Activated naive CD4-positive, alpha-beta T cell treated with anti-CD3 and anti-CD28 coated beads, Interleukin-2, amount 50 U/mL, for 72 hours (primary cell): ENCODE data around the gene PIKFYVE. TPM values are rescaled to one million over a fixed set of nuclear protein-coding genes. Genes with fewer than 3 reads are reported as not detected.
"Not testable (repeated sequence)": the region's sequence is repeated elsewhere in the genome, so short reads cannot be mapped to it uniquely, and the experiment has no call there.

ENCODE experiments used
- ATAC-seq, 2 donors: fragments of 150-1000 bp; cut with Tn5 transposase; 2 replicates each; pipeline ENCODE4 v1.10.0; 2021; ENCODE audit warnings: mild to moderate bottlenecking in 2 of 2, moderate library complexity in 2 of 2
- DNase-seq, 2 donors: peaks; one replicate each; pipeline ENCODE4 v3.0.0; 2021 to 2022; ENCODE audit warnings: low spot score in 2 of 2
- H3K27ac Mint-ChIP-seq, 2 donors: one replicate each; pipeline ENCODE4 v1.8.0; 2022; ENCODE audit warnings: mild to moderate bottlenecking in 2 of 2, mixed read lengths in 2 of 2
- H3K36me3 Mint-ChIP-seq, 2 donors: one replicate each; pipeline ENCODE4 v1.8.0; 2022; ENCODE audit warnings: mixed read lengths in 2 of 2
- H3K9me3 Mint-ChIP-seq, 2 donors: one replicate each; pipeline ENCODE4 v1.8.0; 2022; ENCODE audit warnings: mixed read lengths in 2 of 2
- total RNA-seq, 2 donors: library from RNA; stranded (reverse); gene quantifications; one replicate each; pipeline ENCODE4 v1.2.3, GENCODE V29; 2022

PIKFYVE gene
- total RNA-seq, 2 donors from 2014 or later = 23.1 to 25.9 TPM

DNA sequence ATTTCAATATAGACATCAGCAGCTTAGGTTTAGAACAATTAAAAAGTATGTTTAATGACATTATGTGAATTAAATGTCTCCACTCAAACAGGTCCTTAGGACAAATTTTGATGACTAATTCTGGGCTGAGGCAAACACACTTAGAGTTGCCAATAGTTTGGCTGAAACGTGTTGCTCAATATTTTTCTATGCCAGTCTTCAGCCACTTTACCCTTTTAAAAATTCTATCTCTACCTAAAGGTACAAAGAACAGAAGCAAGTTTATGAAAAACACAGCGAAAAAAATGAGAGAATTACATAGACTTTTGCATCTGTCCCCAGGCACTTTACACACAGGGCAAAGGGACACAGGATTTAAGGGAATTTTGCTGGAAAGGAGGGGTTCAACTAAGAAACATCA lies 15.7 kb upstream of the PIKFYVE start:
- no peaks in the 10 kb centered on the region for H3K9me3 Mint-ChIP-seq
- ATAC-seq (no peak), DNase-seq (no peak)
- peaks cover 20 to 21% of the 10 kb centered on the region in 2 donors for H3K36me3 Mint-ChIP-seq
- no peak overlapping the region for H3K27ac Mint-ChIP-seq

DNA sequence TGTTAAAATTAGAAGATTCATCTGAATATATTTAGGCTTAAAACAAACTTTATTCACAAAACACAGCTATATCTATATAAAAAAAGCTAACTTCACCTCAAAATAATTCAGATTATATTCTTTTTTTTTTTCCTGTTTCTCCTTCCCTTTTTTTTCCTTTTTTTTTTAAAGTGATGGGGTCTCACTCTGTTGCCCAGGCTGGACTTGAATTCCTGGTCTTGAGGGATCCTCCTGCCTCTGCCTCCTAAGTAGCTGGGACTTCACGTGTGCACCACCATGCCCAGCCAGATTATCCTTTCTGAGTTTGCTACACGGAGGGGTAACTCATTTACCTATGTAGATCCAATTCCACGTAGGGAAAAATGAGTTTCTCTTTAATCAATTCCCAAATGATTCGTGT lies 15.0 kb upstream of the PIKFYVE start:
- DNase-seq (no peak), ATAC-seq (no peak)
- Mint-ChIP-seq H3K36me3 (peaks cover 20 to 21% of the 10 kb centered on the region in 2 donors), H3K27ac (no peak overlapping the region), H3K9me3 (no peaks in the 10 kb centered on the region)

DNA sequence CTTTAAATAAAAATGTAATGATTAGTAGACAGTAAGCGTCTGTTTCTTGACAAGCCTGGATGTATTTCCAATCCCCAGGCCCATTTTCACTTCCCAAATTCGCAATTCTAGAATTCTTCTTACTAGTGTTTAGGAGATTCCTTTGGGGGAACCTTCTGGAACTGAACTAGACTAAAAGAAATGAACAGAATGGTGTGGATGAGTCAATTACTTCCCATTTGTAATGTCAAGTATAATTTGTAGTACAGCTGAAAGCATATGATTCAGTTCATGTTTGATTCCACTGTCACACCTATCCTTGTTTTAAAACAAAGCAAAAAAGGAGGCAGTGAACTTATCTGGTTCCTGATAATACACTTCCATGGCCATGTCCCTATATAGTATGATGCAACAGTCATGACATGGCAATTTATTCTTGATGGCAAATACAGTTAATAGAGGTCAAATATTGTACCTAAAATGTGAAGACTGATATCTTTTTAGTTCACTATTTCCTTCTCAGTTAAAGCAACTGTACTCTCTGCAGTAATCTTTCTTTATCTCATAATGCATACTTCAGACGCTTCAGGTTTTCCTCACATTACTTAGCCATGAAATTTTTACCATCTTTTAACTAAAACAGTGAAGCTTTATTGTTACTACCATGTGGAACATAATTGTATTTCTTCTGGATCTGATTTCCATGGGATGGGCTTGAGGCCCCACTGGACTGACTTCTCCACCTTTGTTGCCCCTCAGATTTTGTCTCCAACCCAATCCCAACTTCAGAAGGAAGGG lies 13.2 kb upstream of the PIKFYVE start:
- H3K9me3 Mint-ChIP-seq = no peaks in the 10 kb centered on the region
- peaks cover 20 to 21% of the 10 kb centered on the region in 2 donors for H3K36me3 Mint-ChIP-seq
- ATAC-seq (no peak), DNase-seq (no peak)
- no peak overlapping the region for H3K27ac Mint-ChIP-seq

DNA sequence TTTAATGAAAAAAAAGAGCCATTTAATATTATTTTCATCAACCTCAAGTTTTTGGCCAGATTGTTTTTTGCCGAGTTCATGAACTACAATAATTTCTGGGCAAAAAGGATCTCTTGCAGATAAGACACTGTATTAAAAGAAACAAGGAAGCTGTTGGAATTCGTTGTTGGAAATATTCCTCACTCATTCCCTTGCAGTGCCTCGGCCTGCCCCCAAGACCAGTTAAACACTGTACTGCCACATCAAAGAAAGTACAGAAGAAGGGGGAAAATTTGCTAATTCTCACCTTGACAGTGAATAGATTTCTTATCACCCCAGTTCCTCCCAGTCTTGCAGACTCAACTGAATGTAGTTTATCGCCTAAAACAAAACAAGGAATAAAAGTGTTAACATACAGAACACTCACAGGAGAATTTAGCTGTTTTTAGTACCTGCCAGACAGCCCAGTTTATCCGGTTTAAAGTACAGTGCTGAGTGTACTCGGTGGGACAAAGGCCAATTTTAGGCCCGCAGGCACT lies 12.4 kb upstream of the PIKFYVE start:
- ATAC-seq (no peak), DNase-seq (no peak)
- H3K9me3 Mint-ChIP-seq = no peaks in the 10 kb centered on the region
- H3K36me3 Mint-ChIP-seq = peaks cover 20 to 21% of the 10 kb centered on the region in 2 donors
- H3K27ac Mint-ChIP-seq = no peak overlapping the region

DNA sequence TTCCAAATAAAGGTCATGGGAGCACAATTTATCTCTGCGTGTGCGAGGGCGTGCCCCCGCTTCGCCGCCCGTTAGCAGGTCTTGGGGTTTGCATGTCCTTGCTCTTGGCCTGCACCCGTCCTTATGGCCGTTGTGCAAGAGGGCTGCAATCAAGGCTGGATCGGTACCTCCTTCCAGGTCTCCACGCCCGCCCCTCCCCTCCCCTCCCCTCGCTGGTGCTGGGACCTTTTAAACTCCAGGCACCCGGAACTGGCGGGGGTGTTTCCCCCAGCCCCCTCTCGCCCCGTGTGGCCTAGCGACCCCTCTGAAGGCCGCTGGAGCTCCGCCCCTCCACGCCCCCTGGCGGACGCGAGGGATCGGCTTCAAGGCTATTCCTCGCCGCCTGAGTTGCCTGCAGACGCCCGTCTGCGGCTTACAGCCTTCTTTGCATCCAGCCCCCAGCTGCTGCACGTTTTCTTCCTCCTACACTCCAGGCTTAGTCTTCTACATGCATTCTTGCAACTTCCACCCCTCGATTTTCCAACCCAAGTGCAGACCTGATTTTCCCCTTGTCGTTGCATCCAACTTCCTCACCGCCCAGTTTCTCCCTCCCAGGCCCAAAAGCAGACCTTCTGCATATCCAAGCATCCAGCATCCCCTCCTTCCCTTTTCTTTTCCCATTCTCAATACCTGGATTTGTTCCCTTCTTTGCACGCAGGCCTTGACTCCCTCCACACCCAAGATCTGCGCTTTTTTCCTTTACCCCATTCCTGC lies 11.8 kb upstream of the PIKFYVE start:
- DNase-seq (peak; percentile 75 to 85), ATAC-seq (peak; percentile 72 to 81)
- peaks cover 19% of the 10 kb centered on the region in 2 donors for H3K36me3 Mint-ChIP-seq
- H3K9me3 Mint-ChIP-seq = no peaks in the 10 kb centered on the region
- peak overlapping the region; percentile 53 to 73 for H3K27ac Mint-ChIP-seq

DNA sequence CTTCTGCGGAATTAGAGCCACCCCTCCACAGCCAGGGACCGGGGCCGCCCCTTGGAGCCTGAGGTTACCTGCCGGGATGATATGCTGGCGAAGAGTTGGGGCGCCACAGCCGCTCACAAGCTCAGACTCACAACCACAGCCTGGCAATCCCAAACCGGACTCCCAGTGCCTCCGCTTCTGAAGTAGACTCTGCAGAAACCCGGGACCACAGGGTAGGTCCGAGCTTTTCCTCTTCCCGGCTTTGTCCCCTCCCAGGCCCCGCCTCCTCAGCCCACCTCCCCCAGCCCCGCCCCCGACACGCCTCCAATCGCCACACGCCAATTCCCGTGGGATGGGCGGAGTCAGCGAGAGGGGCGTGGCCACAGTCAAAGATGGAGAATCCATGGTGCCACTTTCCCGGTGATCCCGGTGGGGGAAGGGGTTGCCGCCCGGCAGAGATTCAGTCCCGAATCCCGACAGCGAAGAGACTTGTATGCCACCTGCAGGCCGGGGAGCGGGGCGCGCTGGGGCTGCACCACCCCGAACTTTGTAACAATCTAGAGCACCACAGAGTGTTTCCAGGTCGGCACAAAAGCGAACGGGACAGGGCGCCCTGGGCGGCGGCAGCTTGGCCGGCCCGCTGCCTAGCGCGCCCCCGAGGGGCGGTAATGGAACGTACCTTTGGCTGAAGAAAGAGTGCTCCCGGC lies 11.0 kb upstream of the PIKFYVE start, which contains the start of gene IDH1:
Gene IDH1, minus strand, starts transcription at position 201 of the 686 bp plus-strand sequence. CDS start 3,520 bp downstream, outside the sequence.
- DNase-seq (peak; percentile 91 to 96), ATAC-seq (peak; percentile 85 to 87)
- no peaks in the 10 kb centered on the region for H3K9me3 Mint-ChIP-seq
- H3K36me3 Mint-ChIP-seq = peaks cover 12% of the 10 kb centered on the region in 2 donors
- H3K27ac Mint-ChIP-seq = peak within 1 kb of the TSS; percentile 53 to 73

DNA sequence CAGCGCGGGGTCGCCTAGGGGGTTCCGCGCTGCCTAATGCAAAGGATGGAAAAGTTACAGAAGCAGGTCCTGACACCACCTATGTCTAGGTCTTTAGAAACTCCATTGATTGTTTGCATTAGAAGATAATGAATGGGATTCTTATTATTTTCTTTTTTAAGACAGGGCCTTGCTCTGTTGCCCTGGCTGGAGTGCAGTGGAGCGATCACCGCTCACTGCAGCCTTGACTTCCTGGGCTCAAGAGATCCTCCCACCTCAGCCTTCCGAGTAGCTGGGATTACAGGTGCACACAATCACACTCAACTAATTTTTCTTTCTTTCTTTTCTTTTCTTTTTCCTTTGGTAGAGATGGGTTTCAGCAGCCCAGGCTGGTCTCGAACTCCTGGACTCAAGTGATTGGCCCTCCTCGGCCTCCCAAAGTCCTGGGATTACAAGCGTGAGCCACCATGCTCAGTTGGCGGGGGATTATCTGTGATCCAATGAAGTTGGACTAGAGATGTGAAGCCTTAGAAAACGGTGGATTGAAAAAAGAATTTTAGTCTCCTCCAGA lies 10.4 kb upstream of the PIKFYVE start:
- Mint-ChIP-seq H3K27ac (peak overlapping the region; percentile 25 to 73), H3K9me3 (no peaks in the 10 kb centered on the region), H3K36me3 (peaks cover 12% of the 10 kb centered on the region in 2 donors)
- no peak for DNase-seq
- ATAC-seq = no peak

DNA sequence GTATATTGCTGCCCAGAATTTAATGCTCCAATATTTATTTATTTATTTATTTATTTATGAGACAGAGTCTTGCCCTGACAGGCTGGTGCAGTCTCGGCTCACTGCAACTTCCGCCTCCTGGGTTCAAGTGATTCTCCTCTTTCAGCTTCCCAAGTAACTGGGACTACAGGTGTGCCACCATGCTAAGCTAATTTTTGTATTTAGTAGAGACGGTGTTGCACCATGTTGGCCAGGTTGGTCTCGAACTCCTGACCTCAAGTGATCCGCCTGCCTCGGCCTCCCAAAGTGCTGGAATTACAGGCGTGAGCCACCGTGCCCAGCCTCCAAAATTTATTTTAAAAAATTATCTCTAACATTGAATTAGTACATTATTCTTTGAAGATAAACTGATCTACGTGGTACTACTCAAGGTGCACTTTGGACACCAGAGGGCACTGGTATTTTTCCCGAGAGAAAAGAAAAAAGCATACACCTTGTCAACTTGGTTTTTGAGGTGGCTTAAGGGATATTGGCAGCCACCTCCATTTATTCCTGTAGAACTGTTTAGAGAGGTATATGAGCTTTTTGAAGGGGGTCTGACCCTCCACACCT lies 9.8 kb upstream of the PIKFYVE start:
- ATAC-seq = no peak
- Mint-ChIP-seq H3K9me3 (no peaks in the 10 kb centered on the region), H3K27ac (peak overlapping the region; percentile 25 to 73), H3K36me3 (peaks cover 12% of the 10 kb centered on the region in 2 donors)
- no peak for DNase-seq

DNA sequence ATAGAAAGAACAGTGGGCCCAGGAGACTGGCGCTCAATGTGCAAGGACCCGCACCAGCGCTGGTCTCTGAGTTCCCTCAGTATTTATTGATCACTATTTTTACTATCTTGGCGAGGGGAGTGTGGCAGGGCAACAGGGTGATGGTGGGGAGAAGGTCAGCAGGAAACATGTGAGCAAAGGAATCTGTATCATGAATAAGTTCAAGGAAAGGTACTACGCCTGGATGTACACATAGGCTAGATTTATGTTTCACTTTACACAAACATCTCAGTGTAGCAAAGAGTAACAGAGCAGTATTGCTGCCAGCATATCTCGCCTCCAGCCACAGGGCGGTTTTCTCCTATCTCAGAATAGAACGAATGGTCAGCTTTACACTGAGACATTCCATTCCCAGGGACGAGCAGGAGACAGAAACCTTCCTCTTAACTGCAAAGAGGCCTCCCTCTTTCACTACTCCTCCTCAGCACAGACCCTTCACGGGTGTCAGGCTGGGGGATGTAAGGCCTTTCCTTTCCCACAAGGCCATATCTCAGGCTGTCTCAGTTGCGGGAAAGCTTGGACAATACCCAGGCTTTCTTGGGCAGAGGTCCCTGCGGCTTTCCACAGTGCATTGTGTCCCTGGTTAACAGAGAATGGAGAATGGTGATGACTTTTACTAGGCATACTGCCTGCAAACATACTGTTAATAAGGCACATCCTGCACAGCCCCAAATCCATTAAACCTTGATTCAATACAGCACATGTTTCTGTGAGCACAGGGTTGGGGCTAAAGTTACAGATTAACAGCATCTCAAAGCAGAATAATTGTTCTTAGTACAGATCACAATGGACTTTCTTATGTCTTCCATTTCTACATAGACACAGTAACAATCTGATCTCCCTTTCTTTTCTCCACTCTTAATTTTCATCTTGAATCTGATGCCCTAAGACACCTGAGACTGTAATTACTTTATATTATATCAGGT lies 8.9 kb upstream of the PIKFYVE start:
- not testable (repeated sequence) for DNase-seq, H3K9me3 Mint-ChIP-seq, ATAC-seq, H3K27ac Mint-ChIP-seq
- peaks cover 12% of the 10 kb centered on the region in 2 donors for H3K36me3 Mint-ChIP-seq

DNA sequence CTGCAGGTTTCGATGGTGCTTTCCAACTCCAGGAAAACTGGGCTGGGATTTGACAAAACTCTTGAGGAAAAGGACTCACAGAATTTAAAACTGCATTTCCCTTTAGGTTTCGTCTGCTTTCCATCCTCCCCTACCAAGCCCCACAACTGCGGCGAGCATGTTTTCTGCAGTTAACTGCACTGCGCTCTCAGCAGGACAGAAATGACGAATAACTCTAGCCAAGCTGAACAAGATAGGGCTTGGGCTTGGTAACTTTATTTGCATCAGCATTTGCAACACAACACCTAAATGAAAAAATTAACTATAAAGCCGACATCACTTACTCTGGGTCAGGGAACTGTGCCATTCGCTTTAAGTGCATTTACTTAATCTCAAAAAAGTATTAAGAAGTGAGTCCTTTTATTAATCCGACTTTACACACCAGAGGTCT lies 669 bp upstream of the PIKFYVE start:
- ATAC-seq = peak; percentile 48 to 58
- H3K9me3 Mint-ChIP-seq = no peaks in the 10 kb centered on the region
- peak overlapping the region; percentile 94 to 98 for H3K27ac Mint-ChIP-seq
- DNase-seq = peak in 1 of 2 donors; percentile 21
- H3K36me3 Mint-ChIP-seq = peaks cover 0 to 7% of the 10 kb centered on the region in 2 donors

DNA sequence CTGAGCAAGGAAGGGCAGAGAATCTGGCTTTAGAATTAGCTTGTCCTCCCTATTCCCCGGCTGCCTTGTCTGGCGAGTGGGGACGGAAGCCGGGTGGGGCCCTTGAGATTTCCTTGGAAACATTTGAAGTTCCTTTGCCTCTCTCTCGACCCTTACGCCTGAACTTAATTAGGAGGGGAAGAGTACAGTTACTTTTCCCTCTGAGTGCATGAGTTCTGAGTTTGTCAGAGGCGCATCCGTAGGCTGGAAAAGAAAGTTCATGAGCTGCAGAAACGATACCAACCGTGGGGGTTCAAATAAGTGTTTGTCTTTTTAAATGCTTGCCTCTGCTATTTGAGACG lies 468 bp downstream of the PIKFYVE start:
- DNase-seq (no peak), ATAC-seq (peak in 1 of 2 donors; percentile 8)
- Mint-ChIP-seq H3K9me3 (no peaks in the 10 kb centered on the region), H3K27ac (peak overlapping the region; percentile 91 to 94), H3K36me3 (peaks cover 0 to 7% of the 10 kb centered on the region in 2 donors)

DNA sequence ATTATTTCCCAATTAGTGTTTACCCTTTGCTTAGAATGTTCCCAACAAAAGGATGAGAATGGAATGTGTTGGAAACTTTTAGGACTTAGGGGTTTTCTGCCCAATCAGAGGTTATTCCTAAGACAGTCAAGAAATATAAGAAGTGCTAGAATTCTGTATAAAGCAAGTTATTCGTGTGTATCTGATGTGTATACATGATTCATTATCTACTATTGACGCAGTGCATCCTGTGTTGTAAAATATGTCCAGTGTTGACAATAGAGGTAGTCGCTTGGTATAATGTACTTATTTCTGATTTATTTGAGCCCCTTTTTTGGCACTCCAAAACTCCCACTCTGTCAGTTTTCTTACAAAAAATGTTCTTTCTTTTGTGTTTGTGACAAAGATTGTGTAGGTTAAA lies 881 bp downstream of the PIKFYVE start:
- peak overlapping the region; percentile 91 to 94 for H3K27ac Mint-ChIP-seq
- H3K36me3 Mint-ChIP-seq = peaks cover 0 to 7% of the 10 kb centered on the region in 2 donors
- H3K9me3 Mint-ChIP-seq = no peaks in the 10 kb centered on the region
- ATAC-seq (no peak), DNase-seq (no peak)

DNA sequence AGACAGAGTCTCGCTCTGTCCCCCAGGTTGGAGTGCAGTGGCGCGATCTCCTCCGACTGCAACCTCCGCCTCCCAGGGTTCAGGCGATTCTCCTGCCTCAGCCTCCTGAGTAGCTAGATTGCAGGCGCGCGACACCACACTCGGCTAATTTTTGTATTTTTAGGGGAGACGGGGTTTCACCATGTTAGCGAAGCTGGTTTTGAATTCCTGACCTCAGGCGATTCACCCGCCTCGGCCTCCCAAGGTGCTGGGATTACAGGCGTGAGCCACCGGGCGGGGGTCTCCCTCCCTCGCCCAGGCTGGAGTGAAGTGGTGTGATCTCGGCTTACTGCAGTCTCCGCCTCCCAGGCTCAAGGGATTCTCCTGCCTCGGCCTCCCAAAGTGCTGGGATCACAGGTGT lies 1.5 kb downstream of the PIKFYVE start:
- H3K27ac Mint-ChIP-seq = peak overlapping the region; percentile 91 to 94
- not testable (repeated sequence) for H3K36me3 Mint-ChIP-seq, ATAC-seq, H3K9me3 Mint-ChIP-seq, DNase-seq

DNA sequence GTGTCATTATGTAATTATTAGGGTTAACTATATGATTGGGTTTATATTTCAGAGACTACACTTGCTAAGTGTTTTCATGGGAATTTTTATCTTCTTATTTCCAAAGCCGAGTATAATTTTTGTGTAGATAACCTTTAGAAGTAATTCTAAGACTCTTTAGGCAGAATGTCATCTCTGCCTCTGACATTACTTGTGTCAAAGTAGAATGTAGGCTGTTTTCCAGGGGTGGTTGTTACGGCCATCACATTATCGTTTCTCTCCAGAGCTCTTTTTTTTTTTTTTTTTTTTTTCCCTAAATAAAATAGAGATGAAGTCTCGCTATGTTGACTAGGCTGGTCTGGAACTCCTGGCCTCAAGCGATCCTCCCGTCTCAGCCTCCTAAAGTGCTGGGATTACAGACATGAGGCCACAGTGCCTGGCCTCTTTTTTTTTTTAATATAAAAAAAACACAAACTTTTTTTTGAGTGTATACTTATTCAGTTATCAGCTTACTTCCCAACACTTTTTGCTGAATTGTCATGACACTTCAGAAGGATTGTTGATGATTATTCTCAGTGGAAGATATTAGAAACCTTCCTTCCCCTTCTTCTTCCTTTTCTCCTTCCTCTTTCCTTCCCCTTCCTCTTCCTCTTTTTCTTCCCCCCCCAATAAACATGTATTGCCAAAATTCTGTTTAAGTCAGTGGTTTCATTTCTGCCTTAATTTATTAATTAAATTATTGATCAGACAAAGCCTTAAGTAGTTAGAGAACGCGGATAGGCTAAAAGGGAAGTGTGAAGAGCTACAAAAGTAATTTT lies 2.3 kb downstream of the PIKFYVE start:
- no peak overlapping the region for H3K27ac Mint-ChIP-seq
- peaks cover 0 to 7% of the 10 kb centered on the region in 2 donors for H3K36me3 Mint-ChIP-seq
- DNase-seq (no peak), ATAC-seq (no peak)
- no peaks in the 10 kb centered on the region for H3K9me3 Mint-ChIP-seq
